HEK293T (cell line): ENCODE data around the gene ARHGAP32.

Experiments used
- CTCF ChIA-PET: fragments of 350-600 bp; formaldehyde crosslinking; extraction: SDS; loops from one replicate; lab custom pipeline; 2021; ENCODE audit warnings: antibody characterized with exemption, inconsistent platforms; lab: Yijun Ruan, JAX
- POLR2A ChIA-PET: fragments of 350-600 bp; formaldehyde crosslinking; extraction: SDS; loops from one replicate; lab custom pipeline; 2020; ENCODE audit warnings: antibody characterized with exemption, inconsistent platforms; lab: Yijun Ruan, JAX
- DNase-seq: peaks from one replicate; pipeline ENCODE4 v3.0.0; 2012; ENCODE audit warnings: mixed read lengths; ENCODE audit errors: extremely low spot score
- ARNT ChIP-seq: fragments of 450-650 bp; IDR thresholded peaks from 2 replicates; pipeline ENCODE4 v1.6.1; 2017; ENCODE audit warnings: mild to moderate bottlenecking
- BHLHE40 ChIP-seq: fragments of 450-650 bp; IDR thresholded peaks from 2 replicates; pipeline ENCODE4 v1.6.1; 2016; ENCODE audit warnings: mild to moderate bottlenecking, moderate library complexity, borderline replicate concordance
- CTBP1 ChIP-seq: fragments of 450-650 bp; IDR thresholded peaks from 2 replicates; pipeline ENCODE4 v1.6.1; 2016; ENCODE audit warnings: borderline replicate concordance
- ELF4 ChIP-seq: fragments of 450-650 bp; IDR thresholded peaks from 2 replicates; pipeline ENCODE4 v1.6.1; 2017; ENCODE audit warnings: antibody characterized with exemption
- FOXA1 ChIP-seq: fragments of 450-650 bp; IDR thresholded peaks from 2 replicates; pipeline ENCODE4 v1.6.1; 2016; ENCODE audit warnings: mild to moderate bottlenecking
- FOXK2 ChIP-seq: fragments of 450-650 bp; IDR thresholded peaks from 2 replicates; pipeline ENCODE4 v1.6.1; 2016; ENCODE audit warnings: mild to moderate bottlenecking
- FOXM1 ChIP-seq: fragments of 450-650 bp; IDR thresholded peaks from 2 replicates; pipeline ENCODE4 v1.6.1; 2017; ENCODE audit warnings: mild to moderate bottlenecking, borderline replicate concordance
- HDGF ChIP-seq: fragments of 450-650 bp; IDR thresholded peaks from 2 replicates; pipeline ENCODE4 v1.6.1; 2017; ENCODE audit warnings: antibody characterized with exemption, borderline replicate concordance
- L3MBTL2 ChIP-seq: fragments of 450-650 bp; conservative IDR thresholded peaks from 2 replicates; pipeline ENCODE4 v1.6.1; 2016; ENCODE audit warnings: mild to moderate bottlenecking
- LEF1 ChIP-seq: fragments of 450-650 bp; IDR thresholded peaks from 2 replicates; pipeline ENCODE4 v1.6.1; 2017; ENCODE audit warnings: mild to moderate bottlenecking, borderline replicate concordance
- NFRKB ChIP-seq: fragments of 450-650 bp; IDR thresholded peaks from 2 replicates; pipeline ENCODE4 v1.6.1; 2016; ENCODE audit warnings: mild to moderate bottlenecking, moderate library complexity
- PKNOX1 ChIP-seq: fragments of 450-650 bp; IDR thresholded peaks from 2 replicates; pipeline ENCODE4 v1.6.1; 2016
- SP1 ChIP-seq: fragments of 450-650 bp; IDR thresholded peaks from 2 replicates; pipeline ENCODE4 v1.6.1; 2017
- SUZ12 ChIP-seq: fragments of 450-650 bp; IDR thresholded peaks from 2 replicates; pipeline ENCODE4 v1.6.1; 2016; ENCODE audit warnings: mild to moderate bottlenecking
- TARDBP ChIP-seq: fragments of 450-650 bp; IDR thresholded peaks from 2 replicates; pipeline ENCODE4 v1.6.1; 2016
- ZNF384 ChIP-seq: fragments of 450-650 bp; IDR thresholded peaks from 2 replicates; pipeline ENCODE4 v1.6.1; 2016

ARHGAP32 gene

DNA sequence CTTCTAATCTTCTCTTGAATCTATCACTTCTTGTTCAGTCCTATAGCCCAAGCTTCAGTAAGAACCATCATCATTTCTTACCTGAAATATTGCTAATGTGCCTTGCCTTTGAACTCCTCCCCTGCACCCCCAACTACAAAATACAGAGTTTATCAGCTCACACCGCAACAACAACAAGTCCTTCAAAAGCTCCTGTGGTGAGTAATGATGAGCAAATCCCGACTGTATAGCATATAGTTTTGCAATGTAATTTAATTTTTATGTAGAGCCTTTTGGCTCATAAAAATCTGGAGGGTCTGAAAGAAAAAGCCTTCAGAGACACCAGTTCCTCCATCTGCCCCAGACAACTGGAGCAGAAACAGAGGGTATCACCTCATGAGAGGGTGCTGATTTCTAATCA lies 124.7 kb downstream of the ARHGAP32 start:
- CTCF ChIA-PET, result no interaction called here
- POLR2A ChIA-PET, result interaction anchor here (0.6 kb wide), 1 partner anchor 96 kb away, joined by 3 read pairs; no protein-coding TSS in a partner anchor

DNA sequence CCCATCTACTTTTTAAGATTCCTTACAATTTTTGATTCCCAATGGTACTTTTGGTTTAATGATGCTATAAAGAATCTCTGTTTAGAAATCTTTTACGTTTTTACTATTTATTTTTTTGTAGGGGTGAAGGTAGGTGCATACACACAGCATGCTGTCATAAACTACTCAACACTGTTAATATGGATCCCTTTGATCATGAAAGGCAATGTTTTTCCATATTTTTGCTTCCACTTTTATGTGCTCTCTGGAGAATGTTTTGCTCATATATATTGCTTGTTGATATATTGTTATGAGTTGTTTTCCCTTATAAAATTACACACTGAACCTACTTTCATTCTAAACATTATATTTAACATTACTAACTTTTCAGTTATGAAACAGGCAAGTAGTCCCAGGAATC lies 125.9 kb downstream of the ARHGAP32 start:
- TF ChIP-seq ARNT, result no peak
- TF ChIP-seq CTBP1, result peak; percentile 28; the same call in 1 of the 2 replicates
- no peak for DNase-seq
- CTCF ChIA-PET, result no interaction called here
- POLR2A ChIA-PET, result no interaction called here

More for the DNA sequence above, 124.7 kb downstream of the ARHGAP32 start:
- no peak for TF ChIP-seq TARDBP
- no peak for TF ChIP-seq FOXK2
- TF ChIP-seq FOXA1, result no peak
- no peak for TF ChIP-seq FOXM1
- no peak for TF ChIP-seq ELF4
- no peak for TF ChIP-seq ARNT
- TF ChIP-seq SUZ12, result no peak
- no peak for TF ChIP-seq NFRKB
- TF ChIP-seq HDGF, result no peak
- no peak for TF ChIP-seq L3MBTL2
- no peak for TF ChIP-seq LEF1
- TF ChIP-seq ZNF384, result no peak
- TF ChIP-seq BHLHE40, result no peak
- no peak for TF ChIP-seq SP1
- no peak for DNase-seq

DNA sequence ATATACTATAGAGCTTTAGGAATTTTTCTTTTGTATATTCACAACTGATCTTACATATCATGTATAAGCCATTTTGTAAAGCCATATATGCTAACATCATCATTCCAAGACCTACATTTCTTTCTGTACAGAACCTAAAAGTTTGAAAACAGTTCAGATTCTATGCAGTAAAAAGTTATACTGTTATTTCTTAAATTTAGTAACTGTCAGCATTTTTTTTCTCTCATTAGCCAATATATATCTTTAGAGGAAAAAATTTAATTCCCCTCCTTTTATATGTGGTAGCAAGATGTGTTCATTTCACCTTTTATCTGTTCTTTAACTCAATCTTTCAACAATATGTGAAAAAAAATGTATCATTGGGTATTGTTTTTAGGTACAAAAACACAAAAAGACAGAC lies 129.0 kb downstream of the ARHGAP32 start:
- DNase-seq, result no peak
- TF ChIP-seq BHLHE40, result no peak
- TF ChIP-seq FOXM1, result no peak
- no peak for TF ChIP-seq LEF1
- TF ChIP-seq ARNT, result no peak
- no peak for TF ChIP-seq HDGF
- no peak for TF ChIP-seq ELF4
- no peak for TF ChIP-seq FOXK2
- TF ChIP-seq TARDBP, result no peak
- TF ChIP-seq SP1, result no peak
- TF ChIP-seq FOXA1, result no peak
- no peak for TF ChIP-seq L3MBTL2
- TF ChIP-seq PKNOX1, result no peak
- TF ChIP-seq SUZ12, result no peak
- no peak for TF ChIP-seq ZNF384
- no peak for TF ChIP-seq CTBP1
- no peak for TF ChIP-seq NFRKB
- ChIA-PET POLR2A (no interaction called here), CTCF (no interaction called here)

GRCh38 chr11:129061492-129062230 lies 130.5 kb downstream of the ARHGAP32 start:
- POLR2A ChIA-PET, result no interaction called here
- DNase-seq, result no peak
- TF ChIP-seq ZNF384, result no peak
- no peak for TF ChIP-seq ARNT
- TF ChIP-seq BHLHE40, result no peak
- no peak for TF ChIP-seq CTBP1
- no peak for TF ChIP-seq PKNOX1
- TF ChIP-seq SP1, result no peak
- TF ChIP-seq SUZ12, result no peak
- no peak for TF ChIP-seq ELF4
- no peak for TF ChIP-seq NFRKB
- TF ChIP-seq TARDBP, result no peak
- no peak for TF ChIP-seq LEF1
- CTCF ChIA-PET, result no interaction called here

DNA sequence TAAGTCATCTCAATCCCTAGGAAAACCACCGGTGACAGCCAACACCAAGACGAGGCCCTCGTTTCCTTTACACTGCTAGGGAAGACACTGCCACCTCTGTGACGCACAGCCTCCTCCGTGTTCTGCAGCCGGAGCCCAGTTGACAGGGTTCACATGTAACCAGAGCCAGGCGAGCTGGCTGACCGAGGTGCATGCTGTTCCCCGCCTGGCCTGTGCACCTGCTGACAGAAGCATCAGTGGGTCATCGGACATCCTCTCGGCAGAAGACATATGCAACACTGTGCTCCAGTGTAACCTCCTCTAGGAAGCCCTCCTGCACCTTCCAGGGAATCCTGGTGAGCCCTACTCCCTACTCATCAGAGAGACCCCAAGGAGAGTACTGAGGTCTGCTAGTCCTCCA lies 135.2 kb downstream of the ARHGAP32 start:
- TF ChIP-seq BHLHE40, result no peak
- no peak for TF ChIP-seq NFRKB
- no peak for TF ChIP-seq ZNF384
- no peak for TF ChIP-seq ELF4
- no peak for TF ChIP-seq SP1
- no peak for TF ChIP-seq FOXK2
- no peak for TF ChIP-seq CTBP1
- no peak for TF ChIP-seq ARNT
- no peak for TF ChIP-seq FOXA1
- no peak for TF ChIP-seq FOXM1
- TF ChIP-seq SUZ12, result no peak
- TF ChIP-seq TARDBP, result no peak
- TF ChIP-seq L3MBTL2, result no peak
- TF ChIP-seq PKNOX1, result no peak
- no peak for TF ChIP-seq LEF1
- TF ChIP-seq HDGF, result no peak
- CTCF ChIA-PET, result no interaction called here
- POLR2A ChIA-PET, result no interaction called here
- no peak for DNase-seq

DNA sequence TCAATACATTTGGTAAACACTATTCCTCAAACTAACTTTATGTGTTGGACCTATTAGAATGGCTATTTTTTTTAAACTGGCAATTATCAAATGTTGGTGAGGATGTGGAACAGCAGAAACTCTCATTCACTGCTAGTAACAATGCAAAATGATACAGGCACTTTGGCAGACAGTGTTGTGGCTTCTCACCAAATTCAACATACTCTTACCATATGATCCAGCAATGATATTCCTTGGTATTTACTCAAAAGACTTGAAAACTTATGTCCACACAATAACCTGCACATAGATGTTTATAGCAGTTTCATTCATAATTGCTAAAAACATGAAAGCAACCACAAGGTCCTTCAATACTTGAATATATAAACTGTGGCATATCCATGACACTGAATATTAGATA lies 136.9 kb downstream of the ARHGAP32 start:
- POLR2A ChIA-PET, result no interaction called here
- CTCF ChIA-PET, result no interaction called here
- DNase-seq, result no peak
- no peak for TF ChIP-seq ARNT
- TF ChIP-seq CTBP1, result no peak
- no peak for TF ChIP-seq NFRKB
- TF ChIP-seq SUZ12, result no peak
- TF ChIP-seq HDGF, result no peak
- TF ChIP-seq SP1, result no peak
- no peak for TF ChIP-seq ZNF384
- no peak for TF ChIP-seq FOXK2
